Measurements from ENCODE around the gene TRIM65. TPM values are rescaled to one million over a fixed set of nuclear protein-coding genes. Genes with fewer than 3 reads are reported as not detected.

TRIM65 gene
- total RNA-seq, 6 experiments from 2014 or later: 10.3 to 12.6 (median 11.0) TPM

- no peak for DNase-seq
- Mint-ChIP-seq H3K9me3 (no peaks in the 10 kb centered on the region), H3K4me1 (ENCODE audit: low read depth) (no peaks in the 10 kb centered on the region), H3K4me3 (no peak overlapping the region), H3K27ac (no peak overlapping the region), H3K27me3 (ENCODE audit: insufficient read depth) (peaks cover 1% of the 10 kb centered on the region), H3K36me3 (ENCODE audit: low read depth) (0 out of 2 replicates have a peak, but pooled peaks cover 4% of the 10 kb centered on the region)
- no peak for TF ChIP-seq CTCF (IDR thresholded peaks at IDR 0.05)
Observed at GRCh38 chr17:75917141-75917916, 20.6 kb upstream of the TRIM65 start.

- Mint-ChIP-seq H3K27me3 (ENCODE audit: insufficient read depth) (peaks cover 1% of the 10 kb centered on the region), H3K9me3 (no peaks in the 10 kb centered on the region), H3K27ac (no peak overlapping the region), H3K36me3 (ENCODE audit: low read depth) (0 out of 2 replicates have a peak, but pooled peaks cover 4% of the 10 kb centered on the region), H3K4me3 (no peak overlapping the region), H3K4me1 (ENCODE audit: low read depth) (no peaks in the 10 kb centered on the region)
- DNase-seq: no peak
- no peak for TF ChIP-seq CTCF (IDR thresholded peaks at IDR 0.05)
Observed at GRCh38 chr17:75915268-75915667, 18.5 kb upstream of the TRIM65 start.

GRCh38 chr17:75914643-75915267 is 18.0 kb upstream of the TRIM65 start:
- Mint-ChIP-seq H3K27me3 (ENCODE audit: insufficient read depth) (peaks cover 1% of the 10 kb centered on the region), H3K27ac (no peak overlapping the region), H3K4me3 (no peak overlapping the region), H3K9me3 (no peaks in the 10 kb centered on the region), H3K36me3 (ENCODE audit: low read depth) (0 out of 2 replicates have a peak, but pooled peaks cover 4% of the 10 kb centered on the region), H3K4me1 (ENCODE audit: low read depth) (0 out of 2 replicates have a peak, but pooled peaks cover 4% of the 10 kb centered on the region)
- no peak for DNase-seq
- no peak for TF ChIP-seq CTCF (IDR thresholded peaks at IDR 0.05)

GRCh38 chr17:75913537-75914210 is 16.9 kb upstream of the TRIM65 start:
- 0 out of 2 replicates have a peak, but pooled peaks cover 4% of the 10 kb centered on the region for H3K36me3 Mint-ChIP-seq (ENCODE audit: low read depth)
- H3K4me3 Mint-ChIP-seq: no peak overlapping the region
- DNase-seq: no peak

More at GRCh38 chr17:75913537-75914210, 16.9 kb upstream of the TRIM65 start:
- no peak overlapping the region for H3K27ac Mint-ChIP-seq
- H3K4me1 Mint-ChIP-seq (ENCODE audit: low read depth): 0 out of 2 replicates have a peak, but pooled peaks cover 5% of the 10 kb centered on the region
- no peaks in the 10 kb centered on the region for H3K9me3 Mint-ChIP-seq
- peaks cover 1% of the 10 kb centered on the region for H3K27me3 Mint-ChIP-seq (ENCODE audit: insufficient read depth)
- TF ChIP-seq CTCF (IDR thresholded peaks at IDR 0.05): no peak
